ENCODE data around the gene TLX1. TPM values are rescaled to one million over a fixed set of nuclear protein-coding genes. Genes with fewer than 3 reads are reported as not detected.
A peak's percentile ranks its signal among the peaks of the same experiment; 100 is the strongest.

TLX1 gene
- not detected for total RNA-seq

DNA sequence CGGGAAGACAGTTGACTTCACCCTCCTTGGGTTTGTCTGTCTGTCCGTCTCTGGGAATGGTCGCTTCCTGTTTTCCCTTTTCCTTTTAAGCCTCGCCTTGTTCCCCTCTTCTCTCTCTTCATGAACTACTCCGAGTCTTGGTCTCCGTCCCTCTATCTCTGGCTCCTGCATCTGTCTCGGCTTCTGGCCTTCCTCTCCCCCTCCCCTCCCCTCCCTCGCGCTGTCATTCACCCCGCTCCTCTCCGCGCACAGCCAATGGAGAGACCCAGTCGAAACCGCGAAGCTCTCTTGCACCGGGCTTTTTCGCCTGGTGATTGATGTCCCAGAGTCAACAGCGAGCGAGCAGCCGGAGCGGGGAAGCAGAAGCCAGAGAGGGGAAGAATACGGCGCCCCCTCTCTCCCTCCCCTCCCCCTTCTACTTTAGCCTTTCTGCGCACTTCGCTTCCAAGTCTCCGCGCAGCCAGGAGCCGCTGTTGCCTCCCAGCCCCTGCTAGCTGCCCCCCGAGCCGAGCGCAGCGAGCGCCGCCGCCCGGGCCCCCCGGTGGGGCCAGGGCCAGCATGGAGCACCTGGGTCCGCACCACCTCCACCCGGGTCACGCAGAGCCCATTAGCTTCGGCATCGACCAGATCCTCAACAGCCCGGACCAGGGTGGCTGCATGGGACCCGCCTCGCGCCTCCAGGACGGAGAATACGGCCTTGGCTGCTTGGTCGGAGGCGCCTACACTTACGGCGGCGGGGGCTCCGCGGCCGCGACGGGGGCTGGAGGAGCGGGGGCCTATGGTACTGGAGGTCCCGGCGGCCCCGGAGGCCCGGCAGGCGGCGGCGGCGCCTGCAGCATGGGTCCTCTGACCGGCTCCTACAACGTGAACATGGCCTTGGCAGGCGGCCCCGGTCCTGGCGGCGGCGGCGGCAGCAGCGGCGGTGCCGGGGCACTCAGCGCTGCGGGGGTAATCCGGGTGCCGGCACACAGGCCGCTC is at the start of gene TLX1:
TLX1 (plus strand) TSS at position 317 of the 978 bp plus-strand sequence; CDS start at position 559, 242 bp downstream.
- Histone ChIP-seq H3K27me3 (peaks cover 28% of the 10 kb centered on the region), H3K27ac (no peak within 1 kb of the TSS), H3K9me3 (no peaks in the 10 kb centered on the region), H3K4me1 (peaks cover 11 to 32% of the 10 kb centered on the region in 2 donors), H3K36me3 (no peaks in the 10 kb centered on the region), H3K4me3 (replicated peaks in 1 of 3) (peak within 1 kb of the TSS in 1 of 3 donors; percentile 23)
- TF ChIP-seq, protein P1, sequence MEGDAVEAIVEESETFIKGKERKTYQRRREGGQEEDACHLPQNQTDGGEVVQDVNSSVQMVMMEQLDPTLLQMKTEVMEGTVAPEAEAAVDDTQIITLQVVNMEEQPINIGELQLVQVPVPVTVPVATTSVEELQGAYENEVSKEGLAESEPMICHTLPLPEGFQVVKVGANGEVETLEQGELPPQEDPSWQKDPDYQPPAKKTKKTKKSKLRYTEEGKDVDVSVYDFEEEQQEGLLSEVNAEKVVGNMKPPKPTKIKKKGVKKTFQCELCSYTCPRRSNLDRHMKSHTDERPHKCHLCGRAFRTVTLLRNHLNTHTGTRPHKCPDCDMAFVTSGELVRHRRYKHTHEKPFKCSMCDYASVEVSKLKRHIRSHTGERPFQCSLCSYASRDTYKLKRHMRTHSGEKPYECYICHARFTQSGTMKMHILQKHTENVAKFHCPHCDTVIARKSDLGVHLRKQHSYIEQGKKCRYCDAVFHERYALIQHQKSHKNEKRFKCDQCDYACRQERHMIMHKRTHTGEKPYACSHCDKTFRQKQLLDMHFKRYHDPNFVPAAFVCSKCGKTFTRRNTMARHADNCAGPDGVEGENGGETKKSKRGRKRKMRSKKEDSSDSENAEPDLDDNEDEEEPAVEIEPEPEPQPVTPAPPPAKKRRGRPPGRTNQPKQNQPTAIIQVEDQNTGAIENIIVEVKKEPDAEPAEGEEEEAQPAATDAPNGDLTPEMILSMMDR (IDR thresholded peaks at IDR 0.05) = no peak
- TF ChIP-seq POLR2A (IDR thresholded peaks at IDR 0.05) = no peak
- WGBS, 2 donors = 4 to 5% methylated on average over 24 to 37 of the region's 83 CpGs
- DNase-seq = peak; percentile 32 to 37
- intact Hi-C loops (cut with DNase I) = no loop called here

DNA sequence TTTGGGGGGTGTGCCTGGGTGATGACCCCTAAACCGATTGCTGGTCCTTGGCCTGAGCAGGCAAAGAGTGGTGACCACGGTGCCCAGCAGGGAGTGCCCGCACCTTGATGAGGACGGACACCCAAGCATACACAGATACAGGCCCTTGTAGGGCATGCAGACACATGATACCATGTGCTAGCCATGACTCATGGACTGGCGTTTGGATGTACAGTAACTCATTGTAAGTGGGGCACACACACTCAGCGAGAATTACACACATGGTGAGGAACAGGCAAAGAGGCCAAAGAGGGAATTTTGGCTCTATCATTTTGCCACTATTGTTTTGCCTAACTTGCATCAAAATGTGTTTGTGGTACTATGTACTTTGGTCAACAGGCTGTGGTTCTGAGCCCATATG is 45.3 kb upstream of the TLX1 start:
- H3K4me1 ChIP-seq = no peaks in the 10 kb centered on the region
- 78 to 84% methylated on average over 6 of the region's 6 CpGs for WGBS, 2 donors
- DNase-seq = no peak
- no peaks in the 10 kb centered on the region for H3K36me3 ChIP-seq
- no peaks in the 10 kb centered on the region for H3K27me3 ChIP-seq
- no peaks in the 10 kb centered on the region for H3K9me3 ChIP-seq
- intact Hi-C loops (cut with DNase I) = no loop called here
- no peak overlapping the region for H3K4me3 ChIP-seq (replicated peaks in 1 of 3)
- H3K27ac ChIP-seq = no peak overlapping the region
- TF ChIP-seq, protein P1 (IDR thresholded peaks at IDR 0.05) = no peak
- no peak for TF ChIP-seq POLR2A (IDR thresholded peaks at IDR 0.05)

DNA sequence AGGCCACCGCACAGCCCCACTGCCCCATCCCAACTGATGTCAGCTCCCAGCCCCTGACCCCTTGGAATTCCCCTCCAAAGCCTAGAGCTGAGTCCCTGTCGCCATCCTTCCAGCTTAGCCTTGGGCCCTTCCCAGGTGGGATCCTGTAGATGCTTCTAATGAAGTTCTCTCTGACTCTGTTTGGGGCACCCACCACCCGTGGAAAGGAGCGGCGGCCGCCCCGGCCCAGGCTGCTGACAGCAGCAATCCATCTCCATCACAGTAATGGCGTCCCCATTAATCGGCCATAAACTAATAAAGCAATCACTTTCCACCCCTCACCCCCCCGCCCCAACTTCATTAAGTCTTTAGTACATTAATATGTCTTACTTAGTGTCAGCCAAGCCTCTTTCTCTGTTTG is 43.7 kb upstream of the TLX1 start:
- Histone ChIP-seq H3K4me1 (no peaks in the 10 kb centered on the region), H3K36me3 (no peaks in the 10 kb centered on the region), H3K27me3 (no peaks in the 10 kb centered on the region), H3K4me3 (replicated peaks in 1 of 3) (no peak overlapping the region), H3K9me3 (no peaks in the 10 kb centered on the region), H3K27ac (no peak overlapping the region)
- WGBS, 2 donors = 67 to 82% methylated on average over 10 of the region's 10 CpGs
- intact Hi-C loops (cut with DNase I) = no loop called here
- no peak for DNase-seq
- no peak for TF ChIP-seq POLR2A (IDR thresholded peaks at IDR 0.05)
- TF ChIP-seq, protein P1 (IDR thresholded peaks at IDR 0.05) = no peak

DNA sequence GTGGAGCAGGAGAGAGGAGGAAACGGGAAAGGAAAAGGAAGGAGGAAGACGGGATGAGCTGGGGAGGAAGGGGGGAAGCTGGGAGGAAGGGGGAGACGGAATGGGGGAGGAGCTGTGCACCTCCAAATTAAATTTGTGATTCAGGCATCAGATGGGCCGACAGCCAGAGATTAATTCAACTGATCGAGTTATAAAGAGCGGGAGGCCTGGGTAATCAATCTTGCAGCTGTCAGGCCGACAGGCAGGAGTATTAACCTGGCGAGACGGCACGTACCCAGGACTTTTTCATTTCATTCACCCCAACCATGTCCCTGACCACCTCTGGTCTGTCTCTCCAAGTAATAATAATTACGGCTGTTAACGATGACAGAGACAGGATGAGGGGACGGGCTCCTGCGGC is 43.1 kb upstream of the TLX1 start:
- WGBS, 2 donors = 46 to 60% methylated on average over 14 of the region's 14 CpGs
- H3K27me3 ChIP-seq = no peaks in the 10 kb centered on the region
- H3K36me3 ChIP-seq = no peaks in the 10 kb centered on the region
- intact Hi-C loops (cut with DNase I) = no loop called here
- no peaks in the 10 kb centered on the region for H3K4me1 ChIP-seq
- H3K4me3 ChIP-seq (replicated peaks in 1 of 3) = no peak overlapping the region
- H3K27ac ChIP-seq = no peak overlapping the region
- no peak for TF ChIP-seq POLR2A (IDR thresholded peaks at IDR 0.05)
- TF ChIP-seq, protein P1 (IDR thresholded peaks at IDR 0.05) = no peak
- DNase-seq = no peak
- H3K9me3 ChIP-seq = no peaks in the 10 kb centered on the region
